VCaP (cell line): Measurements from ENCODE around the gene MAP3K14.

Source experiments
- H3K27ac ChIP-seq: fragments of 450-650 bp; 2 replicates; pipeline ENCODE4 v1.5.1; 2017
- TF ChIP-seq, protein P1 (sequence below): fragments of 450-650 bp; conservative IDR thresholded peaks from 2 replicates; pipeline ENCODE4 v1.5.1; 2017; ENCODE audit warnings: mild to moderate bottlenecking, moderate library complexity

MAP3K14 gene

DNA sequence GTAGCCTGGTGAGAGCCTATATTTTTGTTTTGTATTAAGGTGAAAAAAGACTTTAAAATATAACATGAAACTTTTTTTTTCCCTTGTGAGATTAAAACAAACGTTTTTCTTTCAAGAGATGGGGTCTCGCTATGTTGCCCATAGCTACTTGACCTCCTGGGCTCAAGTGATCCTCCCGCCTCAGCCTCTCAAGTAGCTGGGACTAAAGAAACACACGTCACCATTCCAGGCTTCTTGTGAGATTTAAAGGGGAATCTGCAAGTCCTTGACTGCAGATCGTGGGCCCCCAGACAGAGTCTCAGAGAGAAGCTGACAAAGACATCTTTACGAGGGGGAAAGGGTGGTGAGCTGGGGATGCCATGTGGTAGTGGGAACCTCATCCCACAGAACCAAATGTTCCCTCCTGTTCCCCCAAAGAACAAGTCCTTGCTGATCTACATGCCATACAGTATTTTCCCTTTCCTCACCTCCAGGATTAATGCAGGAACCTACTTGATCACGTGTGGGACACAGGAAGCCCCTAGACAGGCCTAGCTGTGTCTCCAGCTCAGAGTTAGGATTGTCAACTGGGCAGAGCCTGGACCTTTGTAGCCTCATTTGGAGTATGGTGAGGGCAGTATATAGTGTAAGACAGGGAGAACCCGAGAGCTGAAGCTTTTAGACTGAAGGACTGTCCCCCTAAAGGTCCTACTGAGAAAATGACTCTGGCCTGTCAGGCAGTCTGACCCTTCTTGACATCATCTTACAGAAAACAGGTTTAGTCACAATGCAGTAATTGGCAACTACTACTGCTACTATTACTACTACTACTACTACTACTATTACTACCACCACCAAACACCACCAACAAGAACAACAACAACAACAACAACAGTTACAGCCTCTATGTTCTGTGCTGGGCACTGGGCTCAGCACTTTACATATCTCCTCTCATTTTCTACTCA, 4.1 kb downstream of the MAP3K14 start:
- TF ChIP-seq, protein P1, sequence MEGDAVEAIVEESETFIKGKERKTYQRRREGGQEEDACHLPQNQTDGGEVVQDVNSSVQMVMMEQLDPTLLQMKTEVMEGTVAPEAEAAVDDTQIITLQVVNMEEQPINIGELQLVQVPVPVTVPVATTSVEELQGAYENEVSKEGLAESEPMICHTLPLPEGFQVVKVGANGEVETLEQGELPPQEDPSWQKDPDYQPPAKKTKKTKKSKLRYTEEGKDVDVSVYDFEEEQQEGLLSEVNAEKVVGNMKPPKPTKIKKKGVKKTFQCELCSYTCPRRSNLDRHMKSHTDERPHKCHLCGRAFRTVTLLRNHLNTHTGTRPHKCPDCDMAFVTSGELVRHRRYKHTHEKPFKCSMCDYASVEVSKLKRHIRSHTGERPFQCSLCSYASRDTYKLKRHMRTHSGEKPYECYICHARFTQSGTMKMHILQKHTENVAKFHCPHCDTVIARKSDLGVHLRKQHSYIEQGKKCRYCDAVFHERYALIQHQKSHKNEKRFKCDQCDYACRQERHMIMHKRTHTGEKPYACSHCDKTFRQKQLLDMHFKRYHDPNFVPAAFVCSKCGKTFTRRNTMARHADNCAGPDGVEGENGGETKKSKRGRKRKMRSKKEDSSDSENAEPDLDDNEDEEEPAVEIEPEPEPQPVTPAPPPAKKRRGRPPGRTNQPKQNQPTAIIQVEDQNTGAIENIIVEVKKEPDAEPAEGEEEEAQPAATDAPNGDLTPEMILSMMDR = no peak

DNA sequence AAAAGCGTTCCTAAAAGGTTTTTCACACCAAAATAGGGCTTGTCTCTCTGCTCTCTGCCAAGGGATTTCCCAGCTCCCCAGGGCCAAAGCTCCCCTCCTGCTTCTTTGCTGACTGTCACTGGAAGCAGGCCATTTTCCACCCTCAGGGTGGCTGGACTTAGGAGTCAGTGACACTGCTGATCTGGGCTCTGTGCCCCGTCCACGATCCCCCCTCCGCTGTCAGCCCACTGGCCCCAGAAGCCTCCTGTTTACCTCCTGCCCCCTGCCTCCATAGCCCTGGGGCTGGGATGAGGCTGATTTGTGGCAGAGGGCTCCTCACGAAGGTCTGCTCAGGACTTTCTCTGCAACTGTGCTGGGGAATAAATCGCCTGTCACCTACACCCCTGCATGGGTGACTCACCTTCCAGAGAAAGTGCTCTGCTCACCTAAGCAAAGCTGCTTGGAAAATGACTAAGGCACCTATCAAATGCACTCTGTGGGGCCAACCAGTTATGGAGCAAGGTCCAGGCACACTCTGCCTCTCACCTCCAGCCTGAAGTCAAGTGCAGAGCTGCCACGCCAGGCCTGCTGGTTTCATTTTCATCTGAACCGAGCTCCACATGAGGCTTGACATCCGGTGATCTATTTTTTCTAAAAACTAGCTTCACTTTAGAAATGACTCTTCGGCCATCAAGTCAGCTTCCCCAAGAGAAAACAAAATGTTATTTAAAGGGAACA, 4.9 kb downstream of the MAP3K14 start:
- TF ChIP-seq, protein P1 = no peak
- H3K27ac ChIP-seq = peak overlapping the region; percentile 74

More for the DNA sequence above, 4.1 kb downstream of the MAP3K14 start:
- peak overlapping the region; percentile 74 for H3K27ac ChIP-seq

DNA sequence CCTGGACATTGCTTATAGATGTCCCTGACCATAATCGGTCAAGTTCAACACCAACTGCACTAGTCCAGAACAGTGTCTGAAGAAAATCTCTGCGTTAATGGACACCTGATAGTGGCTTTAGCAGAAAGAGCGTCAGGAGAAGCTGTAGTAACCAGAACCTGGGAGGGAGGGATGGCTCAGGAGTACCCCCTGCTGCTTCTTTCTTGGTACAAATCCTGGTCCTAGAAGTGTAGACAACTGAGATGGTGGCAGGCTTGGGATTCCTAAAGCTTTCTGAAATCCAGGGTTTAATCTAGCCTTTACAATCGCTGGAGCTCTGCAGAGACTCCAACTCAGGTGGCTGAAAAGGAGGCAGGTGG, 5.4 kb downstream of the MAP3K14 start:
- peak overlapping the region; percentile 74 for H3K27ac ChIP-seq
- TF ChIP-seq, protein P1 = no peak

DNA sequence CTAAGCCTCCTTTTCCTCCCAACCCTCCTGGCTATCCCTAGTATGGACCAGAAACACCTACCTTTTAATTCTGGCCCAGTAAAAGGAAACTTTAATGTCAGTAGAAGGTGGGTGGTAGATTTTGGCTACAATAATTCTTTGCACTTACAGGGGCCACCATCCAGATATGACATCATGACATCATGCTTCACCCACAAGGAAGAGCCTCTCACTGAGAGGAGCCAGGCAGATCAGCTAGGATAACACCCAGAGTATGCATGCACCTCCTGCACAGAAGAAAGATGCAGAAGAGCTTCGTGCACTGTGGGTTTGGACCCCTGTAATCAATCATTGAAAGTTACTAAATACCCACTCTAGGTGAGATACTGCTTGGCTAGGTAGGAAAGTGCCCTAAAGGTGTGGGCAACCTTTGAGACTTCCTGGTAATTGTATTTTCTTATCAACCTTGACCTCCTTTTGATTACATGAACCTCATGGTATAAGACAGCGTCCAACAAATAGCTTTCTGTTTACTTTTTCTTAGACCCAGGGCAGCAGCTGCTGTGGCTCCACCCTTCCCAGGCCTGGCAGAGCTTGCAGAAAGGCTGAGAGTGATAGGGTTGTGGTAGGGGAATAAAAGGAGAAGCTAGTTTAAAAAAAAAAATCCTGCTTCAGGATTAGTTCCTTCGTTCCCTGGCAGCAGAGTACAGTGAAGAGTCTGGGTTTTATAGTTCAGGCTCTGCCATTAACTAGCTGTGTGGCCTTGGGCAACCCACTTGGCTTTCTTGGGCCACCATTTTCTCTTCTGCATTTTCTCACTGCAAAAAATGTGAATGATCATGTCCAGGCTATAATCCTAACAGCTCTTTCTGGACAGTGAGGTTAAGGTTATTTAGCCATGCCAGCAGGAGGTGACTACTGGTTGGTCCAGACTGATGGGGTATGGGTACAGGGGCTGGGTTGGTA, 6.2 kb downstream of the MAP3K14 start:
- TF ChIP-seq, protein P1 = no peak
- peak overlapping the region; percentile 74 for H3K27ac ChIP-seq

DNA sequence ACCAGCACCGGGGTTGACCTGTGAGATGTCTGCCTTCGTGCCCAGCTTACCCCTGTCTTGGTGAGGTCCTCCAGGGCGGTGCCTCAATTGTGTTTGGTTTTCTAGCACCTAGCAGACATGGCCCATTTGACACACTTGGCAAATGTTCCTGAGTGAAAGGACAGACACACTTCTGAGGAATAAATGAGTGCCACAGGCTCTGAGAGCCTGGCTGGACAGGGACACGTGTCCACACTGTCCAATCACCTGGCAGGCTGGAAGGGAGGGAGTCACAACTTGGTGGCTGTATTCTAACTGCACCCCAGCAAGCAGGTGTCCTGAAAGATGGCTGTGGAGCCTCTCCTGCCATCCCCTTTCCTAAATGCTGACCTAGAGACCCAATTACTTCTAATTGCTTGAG, 7.4 kb downstream of the MAP3K14 start:
- TF ChIP-seq, protein P1 = no peak
- peak overlapping the region; percentile 74; the same call in 1 of the 2 replicates for H3K27ac ChIP-seq

DNA sequence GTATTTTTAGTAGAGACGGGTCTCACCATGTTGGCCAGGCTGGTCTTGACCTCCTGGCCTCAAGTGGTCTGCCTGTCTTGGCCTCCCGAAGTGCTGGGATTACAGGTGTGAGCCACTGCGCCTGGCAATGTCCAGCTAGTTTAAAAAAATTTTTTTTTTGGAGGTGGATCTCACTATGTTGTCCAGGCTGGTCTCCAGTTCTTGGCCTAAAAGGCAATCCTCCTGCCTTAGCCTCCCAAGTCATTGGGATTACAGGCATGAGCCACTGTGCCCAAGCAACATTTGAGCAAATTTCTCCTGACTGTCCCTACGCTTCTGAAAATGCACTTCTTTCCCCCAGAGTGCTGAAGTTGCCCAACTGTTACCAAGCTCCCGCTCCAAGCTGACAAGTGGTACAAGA, 8.0 kb downstream of the MAP3K14 start:
- H3K27ac ChIP-seq = no peak overlapping the region
- TF ChIP-seq, protein P1 = no peak
